ENCODE measurements around the gene C1QTNF6.
"Not testable (repeated sequence)": the region's sequence is repeated elsewhere in the genome, so short reads cannot be mapped to it uniquely, and the experiment has no call there.

Gene C1QTNF6

GRCh38 chr22:37187891-37188761, at the start of gene C1QTNF6:
Gene C1QTNF6 (minus strand): TSS chr22:37188247. CDS start chr22:37188213, 34 bp downstream.
- DNase-seq: no peak

DNA sequence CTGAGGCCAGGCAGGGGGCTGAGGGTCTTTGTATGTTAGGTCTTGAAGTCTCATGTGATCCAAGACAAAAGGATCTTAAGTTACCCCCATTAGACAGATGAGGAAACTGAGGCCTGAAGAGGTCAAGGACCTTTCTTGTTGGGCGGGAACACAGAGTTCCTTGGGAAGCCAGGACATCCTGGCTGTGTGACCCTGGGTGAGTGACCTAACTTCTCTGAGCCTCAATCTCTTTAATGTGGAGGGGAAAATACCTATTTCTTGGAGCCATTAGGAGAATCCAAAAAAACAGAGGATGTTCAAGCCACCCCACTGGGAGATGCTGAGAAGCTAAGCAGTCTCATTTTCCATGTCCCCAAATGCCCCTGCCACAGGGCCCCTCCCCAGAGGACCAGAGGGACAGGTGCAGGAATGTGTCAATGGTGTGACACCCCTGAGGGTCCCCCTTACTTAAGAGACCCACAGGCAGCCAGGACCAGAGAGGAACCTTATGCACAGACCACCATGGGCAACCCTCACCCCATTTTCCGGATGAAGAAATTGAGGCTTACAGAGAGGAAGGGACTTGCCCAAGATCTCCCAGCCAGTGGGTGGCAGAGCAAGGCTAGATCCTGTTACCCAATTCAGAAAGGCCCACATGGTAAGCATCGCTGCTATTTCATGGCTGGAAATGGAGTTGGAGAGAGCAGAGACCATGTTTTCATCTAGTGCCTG, 48.0 kb upstream of the C1QTNF6 start:
- no peak for DNase-seq

DNA sequence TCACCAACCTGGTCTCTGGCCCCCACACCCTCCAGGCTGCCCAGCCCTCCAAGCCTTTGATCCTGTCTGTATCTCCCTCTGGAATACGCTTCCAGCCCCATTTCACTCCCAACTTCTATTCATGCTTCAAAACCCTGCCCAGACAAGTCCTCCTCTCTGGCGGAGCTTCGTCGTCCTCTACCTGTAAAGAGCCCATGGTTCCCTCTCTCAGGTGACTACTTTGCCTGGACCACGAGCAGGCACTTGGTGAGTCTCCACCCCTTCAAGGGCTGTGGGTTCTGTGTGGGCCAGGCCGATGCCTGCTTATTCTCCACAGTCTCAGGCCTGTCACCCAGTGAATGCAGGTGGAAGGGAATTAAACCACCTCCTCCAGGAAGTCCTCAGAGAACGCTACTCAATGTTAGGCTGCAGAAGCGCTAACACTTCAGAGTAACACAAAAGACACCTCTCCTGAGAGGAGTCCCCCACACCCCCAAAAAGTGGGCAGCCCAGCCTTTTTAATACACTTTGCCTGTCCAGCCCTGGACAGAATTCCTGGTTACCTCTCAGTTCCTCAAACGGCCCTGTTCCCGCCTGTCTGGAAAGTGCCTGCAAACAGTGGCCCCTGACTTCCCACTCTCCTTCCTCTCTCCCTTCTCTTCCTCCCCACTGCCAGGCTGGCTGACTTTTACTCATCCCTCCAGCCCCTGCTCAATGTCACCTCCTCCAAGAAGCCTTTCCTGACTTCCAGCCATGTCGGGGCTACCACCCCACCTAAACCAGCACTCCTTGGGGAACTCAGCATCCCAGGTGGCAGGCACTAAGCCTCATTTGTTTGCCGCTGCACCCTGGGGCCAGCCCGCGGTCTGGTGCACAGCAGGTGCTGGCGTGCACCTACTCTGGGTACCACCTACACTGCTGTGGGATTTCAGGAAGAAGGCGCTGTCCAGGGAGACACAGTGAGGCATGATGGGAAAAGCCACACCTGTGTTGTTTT, 47.0 kb upstream of the C1QTNF6 start:
- no peak for DNase-seq

- no peak for DNase-seq
These were observed 45.9 kb upstream of the C1QTNF6 start for GRCh38 chr22:37233751-37234631.

GRCh38 chr22:37233371-37233750, 45.3 kb upstream of the C1QTNF6 start:
- DNase-seq: not testable (repeated sequence)

DNA sequence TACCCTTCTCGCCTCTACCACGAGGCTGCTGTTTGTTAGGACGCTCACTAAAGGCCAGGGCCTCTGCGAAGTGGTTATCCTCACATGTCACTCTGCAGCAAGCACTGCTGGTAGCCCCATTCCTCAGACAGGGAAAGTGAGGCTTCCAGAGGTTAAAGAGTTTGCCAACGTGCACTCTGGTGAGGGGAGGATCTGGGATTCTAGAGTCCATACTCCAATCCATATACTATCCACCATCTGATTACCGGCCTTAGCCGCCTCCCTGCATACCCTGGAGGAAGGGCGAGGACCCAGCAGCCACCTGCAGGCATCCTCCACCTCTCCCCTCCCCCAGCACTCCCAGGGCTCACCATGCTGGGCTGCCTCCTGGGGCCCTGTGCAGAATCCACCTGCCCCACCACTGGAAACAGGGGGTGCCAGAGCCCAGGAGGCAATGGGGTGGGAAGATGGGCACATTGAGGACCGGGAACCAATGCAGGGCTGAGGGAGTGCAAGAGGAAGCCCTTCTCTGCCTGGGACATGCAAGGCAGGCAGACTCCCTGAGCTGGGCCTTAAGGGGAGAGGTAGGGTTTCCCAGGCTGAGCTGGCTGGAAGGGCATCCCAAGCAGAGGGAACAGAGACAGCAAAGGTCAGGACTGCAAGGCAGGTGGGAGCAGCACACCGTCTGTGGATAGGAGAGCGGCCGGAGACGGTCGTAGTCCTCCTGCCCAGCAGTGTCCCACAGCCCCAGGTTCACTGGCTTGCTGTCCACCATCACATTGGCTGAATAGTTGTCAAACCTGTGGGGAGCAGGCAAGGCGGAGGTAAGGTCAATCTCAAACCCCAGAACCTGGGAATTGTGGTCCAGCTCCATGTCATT, 44.3 kb upstream of the C1QTNF6 start:
- DNase-seq: no peak

DNA sequence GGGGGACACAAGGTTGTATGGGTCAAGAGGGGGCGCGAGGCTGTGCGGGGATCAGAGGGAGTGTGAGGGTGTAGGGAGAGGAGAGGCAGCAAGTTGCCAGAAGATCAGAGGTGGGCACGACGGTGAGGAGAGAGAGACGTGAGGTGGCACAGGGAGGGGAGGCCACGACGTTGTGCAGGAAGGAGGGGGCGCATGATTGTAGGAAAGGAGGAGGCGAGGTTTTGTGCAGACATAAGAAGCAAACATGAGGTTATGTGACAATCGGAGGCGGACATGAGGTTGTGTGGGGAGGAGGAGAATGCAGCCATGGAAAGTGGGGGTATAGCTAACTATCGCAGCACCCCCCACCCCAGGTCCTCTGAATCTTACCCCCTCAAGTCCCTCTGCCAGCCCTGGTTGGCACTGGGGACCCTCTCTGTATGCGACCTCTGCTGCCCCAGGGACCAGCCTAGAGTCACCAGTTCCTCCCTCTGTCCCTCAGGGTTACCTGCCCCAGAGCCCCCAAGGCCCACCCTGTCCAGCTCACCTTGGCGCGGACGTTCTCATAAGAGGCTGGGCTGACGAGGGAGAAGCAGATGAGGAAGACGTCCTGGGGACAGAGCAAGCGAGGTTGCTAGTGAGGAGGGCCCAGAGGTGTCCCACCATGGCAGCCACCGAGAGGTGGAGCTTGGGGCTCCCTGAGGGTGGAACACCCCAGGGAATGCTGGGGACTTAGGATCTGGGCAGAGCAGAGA, 43.5 kb upstream of the C1QTNF6 start:
- DNase-seq: no peak

GRCh38 chr22:37230673-37231405, 42.8 kb upstream of the C1QTNF6 start:
- peak; percentile 54 for DNase-seq

- peak; percentile 85 for DNase-seq
These were observed 42.0 kb upstream of the C1QTNF6 start for GRCh38 chr22:37229805-37230672.

GRCh38 chr22:37229012-37229804, 41.2 kb upstream of the C1QTNF6 start:
- peak; percentile 20 for DNase-seq

DNA sequence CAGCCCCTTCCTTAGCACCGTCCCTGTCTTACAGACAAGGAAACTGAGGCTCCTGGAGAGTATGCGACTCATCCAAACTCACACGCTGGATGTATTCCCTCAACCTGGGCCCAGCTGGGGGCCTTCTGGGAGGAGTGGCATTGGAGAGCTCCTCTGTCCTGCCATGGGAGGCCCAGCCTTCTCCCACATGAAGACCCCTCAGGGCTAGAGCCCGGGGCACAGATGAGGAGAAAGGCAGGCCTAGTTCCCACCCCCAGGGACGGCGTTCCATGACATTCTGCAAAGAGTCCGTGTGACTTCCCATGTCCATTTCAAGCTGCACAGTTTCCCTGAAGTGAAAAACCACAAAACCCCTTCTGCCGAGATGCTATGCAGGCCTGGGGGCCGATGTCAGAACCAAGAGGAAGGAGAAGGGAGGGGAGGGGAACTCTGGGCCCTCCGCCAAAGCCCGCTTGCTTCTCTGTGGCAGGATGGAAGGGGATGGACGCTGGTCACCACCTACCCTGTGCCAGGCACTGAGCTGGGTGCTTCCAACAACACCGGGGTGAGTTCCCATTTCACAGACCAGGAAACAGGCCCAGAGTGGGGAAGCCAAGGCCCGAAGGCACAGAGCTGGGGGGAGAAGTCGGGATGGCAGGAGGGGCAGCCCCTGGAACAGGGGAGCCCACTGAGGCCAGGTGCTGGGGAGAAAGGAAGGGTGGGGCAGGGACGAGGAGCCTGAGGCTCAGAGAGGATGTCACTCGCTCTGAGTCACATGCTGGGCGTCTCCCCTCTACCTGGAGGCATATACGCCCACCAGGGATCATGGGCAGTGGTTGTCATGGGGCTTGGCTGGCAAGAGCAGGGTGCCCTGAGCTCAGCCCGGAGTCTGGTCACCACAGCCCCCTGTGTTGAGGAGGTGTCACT, 40.3 kb upstream of the C1QTNF6 start:
- DNase-seq: no peak

GRCh38 chr22:37226514-37226913, 38.5 kb upstream of the C1QTNF6 start:
- no peak for DNase-seq

GRCh38 chr22:37226087-37226486, 38.0 kb upstream of the C1QTNF6 start:
- DNase-seq: no peak

DNA sequence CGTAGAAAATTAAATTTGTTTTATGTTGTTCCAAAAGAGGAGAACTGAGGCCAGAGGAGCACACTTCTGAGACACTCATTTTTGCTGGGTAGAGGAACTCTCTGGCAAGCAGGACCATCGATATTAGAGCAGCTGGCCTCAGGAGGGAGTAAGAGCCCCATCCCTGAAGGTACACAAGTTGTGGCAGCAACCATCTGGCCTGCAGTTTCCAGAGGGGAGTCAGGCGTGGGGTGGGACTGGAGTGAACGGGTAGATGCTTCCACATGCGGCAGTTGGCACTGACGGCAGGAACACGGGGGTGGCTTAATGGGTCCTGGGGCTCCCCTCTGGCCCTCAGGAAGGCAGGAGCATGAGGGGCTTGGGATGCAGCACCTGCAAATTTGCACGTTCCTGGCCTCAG, 37.4 kb upstream of the C1QTNF6 start:
- no peak for DNase-seq

DNA sequence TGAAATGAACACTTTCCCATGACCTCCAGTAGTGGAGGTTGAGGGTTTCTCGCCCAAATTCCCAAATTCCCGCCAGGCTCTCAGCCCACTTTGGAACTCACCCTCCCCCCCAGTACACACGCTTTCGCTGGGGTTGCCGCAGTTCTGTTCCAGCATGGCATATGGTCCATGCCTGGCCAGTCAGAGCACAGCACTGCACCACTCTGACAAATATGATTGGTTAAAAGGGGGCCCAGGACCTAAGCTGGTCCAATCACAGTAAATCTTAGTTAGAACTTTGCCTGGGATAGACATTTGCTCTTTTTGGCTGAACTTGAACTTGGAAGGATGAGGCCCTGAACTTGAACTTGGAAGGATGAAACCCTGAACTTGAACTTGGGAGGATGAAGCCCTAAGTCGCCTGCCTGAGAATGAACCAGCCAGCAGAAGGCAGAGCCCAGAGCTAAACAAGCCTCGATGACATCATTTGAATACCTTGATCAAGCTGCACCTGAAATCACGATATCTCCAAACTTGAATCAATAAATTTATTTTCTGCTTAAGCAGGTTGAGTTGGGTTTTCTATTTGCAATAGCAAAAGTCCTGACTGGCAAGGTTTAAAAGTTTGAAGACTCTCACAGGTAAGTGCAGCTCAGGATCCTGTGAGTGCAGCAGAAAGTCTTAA, 36.8 kb upstream of the C1QTNF6 start:
- DNase-seq: no peak
